GM21447 (cell line): ENCODE data around the gene DUSP6.
A peak's percentile ranks its signal among the peaks of the same experiment; 100 is the strongest.

Experiments
- ATAC-seq: cut with Tn5 transposase; IDR thresholded peaks from one replicate; pipeline ENCODE4 v1.9.1; 2021; ENCODE audit not compliant: unreplicated experiment

DUSP6 gene

GRCh38 chr12:89352492-89353187 is at the start of gene DUSP6:
Gene DUSP6, minus strand, starts transcription at chr12:89352501. Its CDS starts 462 bp downstream, at chr12:89352039.
- ATAC-seq: peak; percentile 35

GRCh38 chr12:89401433-89402058 is 49.2 kb upstream of the DUSP6 start:
- ATAC-seq: no peak

GRCh38 chr12:89400415-89400814 is 48.1 kb upstream of the DUSP6 start:
- no peak for ATAC-seq

- no peak for ATAC-seq
Measured at GRCh38 chr12:89395712-89396111, 43.4 kb upstream of the DUSP6 start.

GRCh38 chr12:89393551-89394121 is 41.3 kb upstream of the DUSP6 start:
- ATAC-seq: no peak

- ATAC-seq: no peak
Measured at GRCh38 chr12:89392391-89392790, 40.1 kb upstream of the DUSP6 start.

- no peak for ATAC-seq
Measured at GRCh38 chr12:89391726-89392336, 39.5 kb upstream of the DUSP6 start.

- ATAC-seq: no peak
Measured at GRCh38 chr12:89390802-89391673, 38.7 kb upstream of the DUSP6 start.

GRCh38 chr12:89389755-89390661 is 37.7 kb upstream of the DUSP6 start:
- ATAC-seq: peak; percentile 80

- ATAC-seq: no peak
Measured at GRCh38 chr12:89386138-89386537, 33.8 kb upstream of the DUSP6 start.

- no peak for ATAC-seq
Measured at GRCh38 chr12:89384807-89385206, 32.5 kb upstream of the DUSP6 start.

- ATAC-seq: no peak
Measured at GRCh38 chr12:89384050-89384758, 31.9 kb upstream of the DUSP6 start.

- ATAC-seq: no peak
Measured at GRCh38 chr12:89383235-89384049, 31.1 kb upstream of the DUSP6 start.

GRCh38 chr12:89382328-89382727 is 30.0 kb upstream of the DUSP6 start:
- ATAC-seq: no peak

GRCh38 chr12:89379839-89380467 is 27.7 kb upstream of the DUSP6 start:
- ATAC-seq: no peak

GRCh38 chr12:89379148-89379838 is 27.0 kb upstream of the DUSP6 start:
- no peak for ATAC-seq

- no peak for ATAC-seq
Measured at GRCh38 chr12:89376844-89377243, 24.5 kb upstream of the DUSP6 start.

GRCh38 chr12:89376202-89376529 is 23.9 kb upstream of the DUSP6 start:
- ATAC-seq: no peak
